PFSK-1 (cell line): ENCODE measurements around the gene IFI30.

Source experiments
- FOXP2 ChIP-seq: optimal IDR thresholded peaks from 2 replicates; pipeline ENCODE3; 2011; ENCODE audit warnings: borderline replicate concordance, control low read depth, inconsistent platforms; ENCODE audit not compliant: insufficient read depth; ENCODE audit errors: extremely low read length, extremely low read depth
- POLR2AphosphoS5 ChIP-seq: IDR thresholded peaks from 2 replicates; pipeline ENCODE4 v1.6.1; 2012; ENCODE audit warnings: low read depth, mild to moderate bottlenecking, control low read depth, low read length, moderate library complexity
- REST ChIP-seq, 2 experiments: IDR thresholded peaks; 2 replicates each; pipeline versions ENCODE4 v1.6.1 to v1.8.0; 2011 to 2012; ENCODE audit warnings: low read depth in 2 of 2, low read length in 2 of 2, control low read depth in 1 of 2, inconsistent platforms in 1 of 2, mild to moderate bottlenecking in 1 of 2, moderate library complexity in 1 of 2; ENCODE audit not compliant: insufficient read depth in 1 of 2
- SIN3A ChIP-seq: IDR thresholded peaks from 2 replicates; pipeline ENCODE4 v1.6.1; 2012; ENCODE audit warnings: mild to moderate bottlenecking, low read length, moderate library complexity, borderline replicate concordance; ENCODE audit not compliant: insufficient read depth
- TAF1 ChIP-seq: IDR thresholded peaks from 2 replicates; pipeline ENCODE4 v1.6.1; 2012; ENCODE audit warnings: low read length, control low read depth, borderline replicate concordance; ENCODE audit not compliant: insufficient read depth

IFI30 gene

GRCh38 chr19:18192673-18193387 is 19.2 kb downstream of the IFI30 start, which contains the start of gene MPV17L2:
Gene MPV17L2 (plus strand): TSS chr19:18193218. CDS start chr19:18193282, 64 bp downstream.
- peak; percentile 79; the same call in 1 of the 2 replicates for TF ChIP-seq TAF1
- no peak for TF ChIP-seq SIN3A
- TF ChIP-seq POLR2AphosphoS5 = peak; percentile 61
- peak; percentile 72 for TF ChIP-seq FOXP2

GRCh38 chr19:18193388-18194180 is 20.0 kb downstream of the IFI30 start:
- no peak for TF ChIP-seq FOXP2
- no peak for TF ChIP-seq TAF1
- TF ChIP-seq POLR2AphosphoS5 = no peak; the same call in 1 of the 2 replicates
- no peak for TF ChIP-seq REST (IDR thresholded peaks at IDR 0.05; ENCODE audit: insufficient read depth in 1 of 2, low read depth in 2 of 2, low read length in 2 of 2)
- no peak for TF ChIP-seq SIN3A

GRCh38 chr19:18194181-18194530 is 20.5 kb downstream of the IFI30 start:
- TF ChIP-seq FOXP2 = no peak
- TF ChIP-seq POLR2AphosphoS5 = no peak
- no peak for TF ChIP-seq TAF1

GRCh38 chr19:18194554-18195238 is 21.1 kb downstream of the IFI30 start:
- TF ChIP-seq SIN3A = no peak
- peak; percentile 13 for TF ChIP-seq FOXP2

GRCh38 chr19:18196511-18196845 is 22.9 kb downstream of the IFI30 start:
- TF ChIP-seq SIN3A (no peak), TAF1 (no peak), POLR2AphosphoS5 (no peak), FOXP2 (no peak), REST (IDR thresholded peaks at IDR 0.05; ENCODE audit: insufficient read depth in 1 of 2, low read depth in 2 of 2, low read length in 2 of 2) (no peak)

GRCh38 chr19:18197306-18197705 is 23.7 kb downstream of the IFI30 start:
- TF ChIP-seq FOXP2 = no peak
- TF ChIP-seq SIN3A = no peak
- no peak for TF ChIP-seq POLR2AphosphoS5
- no peak for TF ChIP-seq REST (IDR thresholded peaks at IDR 0.05; ENCODE audit: insufficient read depth in 1 of 2, low read depth in 2 of 2, low read length in 2 of 2)
- no peak for TF ChIP-seq TAF1
